CD4-positive, alpha-beta T cell treated with Interleukin-21 for 1 hour (primary cell): ENCODE data around the gene LGR6.
"Not testable (repeated sequence)": the region's sequence is repeated elsewhere in the genome, so short reads cannot be mapped to it uniquely, and the experiment has no call there.

Experiments used
- DNase-seq: peaks from one replicate; pipeline ENCODE4 v3.0.0-alpha.2; 2020

The LGR6 gene

GRCh38 chr1:202227053-202227672 lies 33.6 kb downstream of the LGR6 start:
- DNase-seq = no peak

DNA sequence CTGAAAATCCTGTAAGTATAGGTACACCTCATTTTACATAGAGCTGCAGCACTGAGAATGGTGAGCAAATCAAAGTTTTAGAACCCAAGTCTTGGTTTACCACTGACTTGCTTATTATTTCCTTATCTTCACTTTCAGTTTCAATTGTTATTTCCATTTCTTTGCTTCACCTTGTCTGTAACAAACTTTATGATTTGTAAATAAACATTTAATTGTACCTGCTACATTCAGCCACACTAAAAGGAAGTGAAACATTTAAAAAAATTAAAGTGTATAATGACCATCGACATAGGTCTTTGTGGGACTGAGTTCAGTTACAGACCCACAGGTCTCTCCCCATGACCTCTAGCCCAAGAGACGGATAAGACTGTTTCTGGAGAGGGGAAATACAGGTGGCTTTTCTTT lies 34.4 kb downstream of the LGR6 start:
- DNase-seq = no peak

DNA sequence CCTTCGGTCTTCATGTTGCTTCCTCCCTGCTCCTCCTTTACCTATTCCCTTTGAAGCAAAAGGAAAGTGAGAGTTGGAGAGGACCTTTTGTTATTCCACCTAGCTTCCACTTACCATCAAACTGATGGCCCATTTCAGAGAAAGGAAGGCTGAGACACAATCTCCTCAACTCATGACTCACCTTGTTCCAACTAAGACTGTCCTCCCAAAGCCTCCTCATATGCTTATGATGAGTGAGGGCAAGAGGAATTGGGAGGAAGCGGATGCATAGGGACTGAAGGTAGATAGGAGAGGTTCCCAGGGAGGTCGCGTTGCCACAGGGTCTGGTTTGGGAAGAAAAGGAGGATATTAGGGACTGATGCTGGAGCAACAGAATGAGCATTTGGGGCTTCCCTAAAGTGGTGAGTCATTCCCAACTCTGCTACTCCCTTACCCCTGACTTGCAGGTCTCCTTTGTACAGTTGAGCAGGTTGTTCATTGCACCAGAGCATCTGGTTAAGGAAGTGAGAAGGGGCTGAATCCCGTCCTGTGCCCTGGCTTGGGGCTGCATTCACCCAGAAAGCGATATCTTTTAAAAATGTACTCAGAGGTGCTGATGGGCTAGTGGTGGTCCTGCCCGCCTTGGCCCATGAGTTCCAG lies 35.0 kb downstream of the LGR6 start:
- DNase-seq = no peak

GRCh38 chr1:202229376-202229775 lies 35.8 kb downstream of the LGR6 start:
- no peak for DNase-seq

DNA sequence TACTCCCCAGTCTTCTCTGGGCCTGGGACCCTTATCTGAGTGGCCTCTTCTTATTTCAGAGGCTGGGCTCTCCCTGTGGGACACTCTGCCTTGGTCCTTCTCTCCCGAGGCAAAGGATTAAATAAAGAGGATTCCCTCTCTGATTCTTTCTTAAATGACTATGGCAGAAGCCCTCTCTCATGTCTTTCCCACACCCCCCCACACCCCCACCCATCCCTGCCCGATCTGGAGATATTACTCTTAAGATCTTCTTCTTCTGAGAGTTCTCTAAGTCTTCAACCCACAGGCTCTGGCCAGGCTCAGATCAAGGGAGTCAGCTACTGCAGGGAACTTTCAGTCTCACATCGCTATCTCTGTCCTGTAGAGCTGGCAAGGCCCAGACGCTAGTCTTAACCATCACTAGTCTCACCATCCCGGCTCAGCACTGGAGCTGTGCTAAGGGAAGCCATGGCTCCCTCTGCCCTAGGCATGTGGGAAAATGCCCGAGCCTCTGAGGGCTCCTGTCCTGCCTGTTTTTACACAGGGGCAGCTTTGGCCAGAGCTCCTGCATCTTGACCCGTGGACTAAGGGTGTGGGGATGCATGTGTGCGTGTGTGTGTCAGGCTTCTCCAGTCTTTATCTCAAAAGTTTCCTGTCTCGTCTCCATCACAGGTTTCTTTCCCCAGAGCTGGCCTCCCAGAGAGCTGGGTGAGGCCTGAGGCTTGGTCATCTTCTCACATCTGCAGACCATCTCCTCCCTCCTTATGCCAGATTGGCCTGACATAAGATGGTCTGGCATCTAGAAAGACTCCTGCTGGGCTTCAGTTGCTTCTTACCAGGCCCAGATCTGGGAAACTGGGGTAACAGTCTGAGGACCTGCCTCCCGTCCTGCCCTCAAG lies 36.7 kb downstream of the LGR6 start:
- no peak for DNase-seq

DNA sequence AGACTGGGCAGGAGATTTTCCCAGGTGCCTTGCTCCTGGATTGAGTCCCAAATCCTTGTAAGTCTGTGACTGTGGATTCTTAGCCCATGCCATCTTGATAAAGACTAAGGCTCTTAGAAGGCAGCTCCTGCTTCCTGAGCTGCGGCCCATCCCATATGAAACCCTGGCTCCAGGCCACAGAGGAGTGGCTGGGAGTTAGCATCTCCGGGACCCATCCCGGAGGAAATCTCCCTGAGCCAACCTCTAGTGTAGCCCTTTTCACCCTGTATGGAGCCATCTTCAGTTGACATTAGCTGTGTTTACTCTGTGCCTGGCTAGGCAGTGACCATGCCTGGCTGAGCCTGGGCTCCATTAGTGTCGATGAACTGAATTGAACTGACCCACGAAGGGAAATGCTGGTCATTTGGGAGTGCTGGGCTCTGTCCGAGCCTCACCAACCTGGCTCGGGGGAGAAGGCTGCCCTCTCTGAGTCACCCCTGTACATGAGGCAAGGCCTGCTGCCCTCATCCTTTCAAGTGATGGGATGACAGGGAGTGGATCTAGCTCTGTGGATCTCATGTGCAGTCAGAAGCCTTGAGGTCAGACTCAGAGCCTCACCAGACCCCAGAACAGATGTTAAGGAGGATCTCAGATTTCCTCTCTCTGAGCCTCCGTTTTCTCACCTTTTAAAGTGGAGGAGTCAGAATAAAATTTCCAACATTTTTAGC lies 37.5 kb downstream of the LGR6 start:
- DNase-seq = no peak

DNA sequence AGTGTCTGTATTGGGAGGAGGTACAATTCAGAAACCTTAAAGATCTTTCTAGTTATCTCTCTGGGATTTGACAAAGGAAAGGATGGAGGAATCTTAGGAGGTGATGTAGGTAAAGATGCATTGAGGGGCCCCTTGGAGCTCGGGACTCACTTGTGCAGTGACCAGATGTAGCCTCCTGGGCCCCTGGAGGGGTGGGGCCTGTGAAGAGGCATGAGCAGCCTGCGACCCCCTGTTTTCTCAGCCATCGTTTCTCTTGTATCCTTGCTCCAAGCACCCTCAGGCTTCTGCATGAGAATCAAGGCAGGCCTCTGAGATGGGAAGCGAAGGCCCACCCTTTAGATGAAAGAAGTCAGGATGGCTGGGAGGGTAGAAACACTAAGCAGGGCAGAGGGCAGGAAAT lies 39.6 kb downstream of the LGR6 start:
- no peak for DNase-seq

DNA sequence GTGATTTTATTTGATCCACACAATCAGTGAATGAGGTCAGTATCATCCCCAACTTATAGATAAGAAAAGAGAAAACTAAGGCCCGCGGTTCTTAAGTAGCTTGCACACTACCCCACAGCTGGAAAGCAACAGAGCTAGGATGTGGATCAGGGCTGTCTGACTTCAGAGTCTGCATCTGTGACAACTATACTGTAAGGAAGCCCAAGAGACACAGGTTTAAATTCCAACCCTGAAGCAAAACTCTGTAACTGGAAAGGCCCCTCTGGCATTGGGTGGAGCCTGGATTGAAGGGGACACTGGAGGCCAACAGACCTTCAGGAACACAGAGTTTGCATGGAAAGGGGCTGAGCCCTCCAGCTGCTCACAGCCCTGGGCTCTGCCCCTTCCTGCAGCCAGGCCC lies 40.2 kb downstream of the LGR6 start:
- DNase-seq = no peak

DNA sequence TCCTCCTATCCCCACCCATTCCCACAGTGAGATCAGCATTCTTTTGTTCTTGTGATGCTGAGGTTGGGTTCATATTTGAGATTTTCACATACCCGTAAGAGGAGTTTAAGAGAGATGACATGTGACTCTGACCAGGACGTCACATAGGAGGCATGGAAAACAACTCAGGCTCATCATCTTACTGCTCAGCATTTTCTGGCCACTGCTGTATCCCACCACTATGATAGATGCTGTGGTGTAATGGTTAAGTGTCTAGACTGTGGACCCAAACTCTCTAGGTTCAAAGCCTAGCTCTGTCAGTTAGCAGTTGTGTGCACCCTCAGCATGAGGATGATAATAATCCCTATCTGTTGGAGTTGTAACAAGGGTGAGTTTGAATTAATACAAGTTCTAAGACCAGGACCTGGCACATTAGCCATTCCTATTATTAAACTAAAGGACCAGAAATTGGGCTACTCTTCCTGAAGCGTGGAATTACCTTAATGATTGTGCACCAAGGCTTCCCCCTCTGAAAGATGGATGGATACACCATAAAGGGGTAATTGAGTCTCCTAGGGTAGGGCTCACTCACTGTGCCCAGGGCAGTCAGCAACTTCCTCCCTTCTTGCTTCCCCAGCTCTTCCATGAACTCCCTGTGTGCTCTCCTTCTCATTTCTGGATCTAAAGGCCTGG lies 40.9 kb downstream of the LGR6 start:
- no peak for DNase-seq

DNA sequence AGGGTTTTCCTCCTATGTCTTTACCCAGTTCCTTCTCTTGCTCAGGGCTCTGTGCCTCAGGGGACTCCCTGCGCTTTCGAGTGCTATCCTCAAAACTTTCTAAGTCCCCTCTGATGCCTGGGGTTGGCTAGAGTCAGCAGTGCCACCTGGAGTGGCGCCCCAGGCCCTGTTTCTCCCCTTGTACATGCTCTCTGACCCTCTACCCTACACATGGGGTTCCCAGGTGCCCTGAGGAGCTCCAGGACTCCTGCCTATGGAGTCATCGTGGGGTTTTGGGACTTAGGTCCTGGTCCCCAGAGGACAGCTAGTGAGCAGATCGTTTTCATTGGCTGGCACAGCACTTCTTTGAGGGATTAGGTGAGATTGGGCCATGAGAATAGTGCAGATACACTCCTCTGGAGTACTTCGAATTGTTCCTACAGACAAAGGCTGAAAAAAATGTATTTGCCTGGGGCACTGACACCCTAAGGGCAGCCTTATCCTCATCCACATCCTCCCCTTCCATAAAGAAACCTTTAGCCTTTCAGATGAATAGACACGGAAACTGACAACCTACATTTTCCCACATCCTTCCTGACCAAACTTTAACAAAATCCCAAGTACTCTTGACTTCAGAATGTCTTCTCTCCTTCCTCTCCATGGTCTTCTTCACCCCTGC lies 41.5 kb downstream of the LGR6 start:
- no peak for DNase-seq

DNA sequence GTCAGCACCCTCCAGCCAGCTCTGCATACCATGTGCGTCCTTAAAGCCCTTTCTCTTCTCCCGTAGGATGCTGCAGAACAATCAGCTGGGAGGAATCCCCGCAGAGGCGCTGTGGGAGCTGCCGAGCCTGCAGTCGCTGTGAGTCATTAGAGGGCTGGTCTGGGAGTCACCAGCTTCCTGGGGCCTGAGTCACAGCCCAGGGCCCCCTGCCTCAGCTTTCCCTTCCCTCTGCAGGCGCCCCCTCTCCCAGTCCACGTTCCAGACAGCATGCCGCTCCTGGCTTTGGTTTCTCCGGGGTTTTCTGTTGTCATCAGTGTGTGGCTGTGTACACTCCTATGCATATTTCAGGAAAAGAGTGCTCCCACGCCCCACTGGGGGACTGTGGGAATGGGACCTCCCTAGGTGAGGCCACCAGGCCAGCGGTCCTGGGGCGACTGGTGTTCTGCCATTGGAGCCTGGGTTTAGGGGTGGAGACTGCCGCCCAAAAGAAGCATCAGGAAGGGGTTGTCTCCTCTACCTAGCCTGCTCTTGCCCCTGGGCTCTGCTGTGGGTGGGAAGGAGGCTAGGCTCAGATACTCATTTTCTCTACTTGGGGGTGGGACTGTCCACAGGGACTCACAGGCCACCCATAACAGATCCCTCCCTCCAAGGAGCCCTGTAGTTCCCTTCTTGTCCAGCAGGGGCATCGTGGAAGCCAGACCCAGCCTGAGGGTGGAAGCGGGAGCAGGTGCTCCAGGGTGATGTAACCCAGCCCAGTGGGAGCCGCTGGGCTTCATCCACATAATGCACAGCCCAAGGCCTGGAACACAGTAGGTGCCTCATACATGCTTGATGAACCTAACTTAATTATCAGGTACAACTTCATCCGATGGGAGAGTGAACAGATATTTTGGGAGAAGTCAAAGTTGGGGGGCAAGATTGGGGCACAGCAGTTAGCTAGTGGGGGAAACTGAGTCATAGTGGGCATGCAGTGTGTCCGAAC lies 42.5 kb downstream of the LGR6 start:
- peak; percentile 68 for DNase-seq

DNA sequence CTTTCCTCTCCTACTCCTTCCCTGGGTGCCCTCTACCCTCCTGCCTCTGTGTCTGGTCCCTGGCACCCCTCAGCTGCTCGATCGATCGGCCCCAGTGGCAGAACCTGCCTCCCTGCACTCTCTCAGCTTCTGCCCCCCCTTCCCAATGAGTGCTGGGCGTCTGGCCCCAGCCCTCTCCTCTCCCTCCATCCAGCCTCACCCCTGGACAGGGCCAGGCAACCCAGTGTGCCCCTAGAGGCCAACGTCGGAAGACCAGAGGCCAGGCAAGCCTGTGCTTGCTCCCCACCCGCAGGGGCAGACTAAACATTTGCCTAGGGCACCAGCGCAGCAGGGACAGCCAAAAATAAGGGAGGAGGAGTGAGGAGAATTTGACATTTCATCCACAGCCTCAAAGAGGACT lies 43.5 kb downstream of the LGR6 start:
- peak; percentile 10 for DNase-seq

DNA sequence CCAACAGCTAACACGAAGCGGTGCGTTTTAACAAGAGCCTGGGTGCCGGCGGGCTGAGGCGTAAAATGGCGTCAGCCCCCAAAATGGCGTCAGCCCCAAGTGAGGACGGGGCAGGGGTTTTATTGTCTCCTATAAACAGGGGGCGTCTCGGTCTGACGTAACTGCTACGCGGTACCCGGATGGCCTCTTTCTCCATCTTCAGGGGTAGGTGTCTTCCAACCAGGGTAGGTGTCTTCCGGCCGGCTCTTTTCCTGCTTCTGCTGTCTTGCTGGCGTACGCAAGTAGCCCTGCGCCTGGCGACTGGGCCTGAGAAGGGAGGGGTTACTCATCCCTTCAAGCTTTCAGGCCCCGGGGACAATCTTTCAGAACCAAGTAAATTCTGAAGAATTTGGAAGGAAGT lies 45.3 kb downstream of the LGR6 start:
- DNase-seq = no peak

GRCh38 chr1:202240226-202240625 lies 46.6 kb downstream of the LGR6 start:
- not testable (repeated sequence) for DNase-seq

DNA sequence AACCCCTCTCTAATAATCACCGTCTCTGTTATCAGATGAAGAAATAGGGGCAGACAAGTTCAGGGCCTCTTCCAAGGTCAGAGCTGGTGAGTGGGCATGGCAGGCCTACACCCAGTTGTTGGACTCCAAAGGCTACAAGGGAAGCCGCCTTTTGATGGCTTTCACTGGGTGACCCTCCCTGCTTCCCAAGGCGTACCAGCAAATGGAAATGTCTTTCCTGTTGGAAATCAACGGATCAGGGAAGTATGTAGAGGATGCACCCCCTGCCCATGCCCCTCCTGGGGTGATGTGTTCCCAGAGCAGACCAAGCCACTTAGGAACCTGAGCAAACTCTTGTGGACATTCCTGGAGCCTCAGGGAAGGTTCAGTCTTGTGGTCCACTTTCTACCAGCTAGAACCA lies 47.4 kb downstream of the LGR6 start:
- DNase-seq = no peak

DNA sequence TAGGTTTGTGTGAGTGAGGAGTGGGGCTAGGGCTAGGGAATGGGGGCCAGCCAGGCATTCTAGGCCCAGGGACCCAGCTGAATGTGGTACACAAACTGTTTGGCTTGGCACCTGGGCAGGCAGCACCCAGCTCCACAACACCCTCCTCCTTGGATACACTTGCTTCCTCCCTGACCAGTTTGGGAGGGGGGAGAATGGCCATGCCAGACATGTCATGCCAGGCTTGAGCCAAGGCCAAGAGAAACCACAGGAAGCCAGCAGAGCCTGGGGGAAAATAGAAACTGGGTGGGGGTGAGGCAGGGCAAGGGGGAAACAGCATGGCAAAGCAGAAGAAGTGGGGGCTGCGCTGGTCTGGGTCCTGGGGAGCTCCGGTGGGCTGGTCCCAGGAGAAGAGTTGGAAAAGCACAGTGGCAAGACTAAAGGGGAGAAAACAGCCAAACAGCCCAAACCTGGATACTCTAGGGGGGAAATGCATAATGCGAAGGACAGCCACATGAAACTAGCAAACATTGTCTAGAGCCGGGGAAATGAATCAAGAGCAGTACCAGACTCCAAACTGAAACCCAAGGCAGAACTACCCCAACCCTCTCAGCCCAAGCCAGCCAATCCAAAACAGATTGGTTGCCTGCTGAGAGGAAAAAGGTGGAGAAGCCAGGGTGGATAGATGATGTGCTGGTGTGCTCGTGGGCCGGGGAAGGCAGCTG lies 47.9 kb downstream of the LGR6 start:
- no peak for DNase-seq

DNA sequence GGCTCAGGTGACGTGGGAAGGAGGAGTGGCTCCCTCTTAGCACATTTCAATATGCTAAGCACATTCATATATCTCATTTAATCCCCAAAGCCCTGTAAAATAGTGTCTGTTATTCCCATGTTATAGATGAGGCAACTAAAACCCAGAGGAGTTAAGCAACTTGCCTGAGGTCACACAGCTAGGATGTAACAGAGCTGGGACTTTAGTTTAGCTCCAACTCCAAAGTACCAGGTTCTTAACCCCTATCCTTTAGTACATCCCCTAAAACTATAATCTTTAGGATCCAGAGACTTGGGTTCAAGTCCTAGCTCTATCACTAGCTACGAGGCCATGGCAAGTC lies 48.5 kb downstream of the LGR6 start:
- DNase-seq = no peak

DNA sequence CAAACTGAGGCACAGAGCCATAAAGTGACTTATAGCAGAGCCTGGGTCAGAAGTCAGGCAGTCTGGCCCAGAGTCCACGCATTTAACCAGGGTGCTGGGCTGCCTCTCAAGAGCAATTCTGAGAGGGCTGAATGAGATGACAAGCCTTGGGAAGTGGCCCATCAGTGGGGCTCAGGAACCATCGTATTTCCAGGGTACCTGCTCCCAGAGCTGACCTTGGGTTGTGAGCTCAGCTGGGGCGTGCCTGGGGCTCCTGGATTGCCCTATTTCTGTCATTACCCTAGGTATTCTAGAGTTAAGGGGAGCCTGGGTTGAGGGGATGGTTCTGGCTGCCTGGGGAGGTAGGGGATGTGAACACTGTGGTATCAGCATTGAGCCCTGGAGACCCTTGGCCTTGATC lies 49.4 kb downstream of the LGR6 start:
- DNase-seq = no peak

DNA sequence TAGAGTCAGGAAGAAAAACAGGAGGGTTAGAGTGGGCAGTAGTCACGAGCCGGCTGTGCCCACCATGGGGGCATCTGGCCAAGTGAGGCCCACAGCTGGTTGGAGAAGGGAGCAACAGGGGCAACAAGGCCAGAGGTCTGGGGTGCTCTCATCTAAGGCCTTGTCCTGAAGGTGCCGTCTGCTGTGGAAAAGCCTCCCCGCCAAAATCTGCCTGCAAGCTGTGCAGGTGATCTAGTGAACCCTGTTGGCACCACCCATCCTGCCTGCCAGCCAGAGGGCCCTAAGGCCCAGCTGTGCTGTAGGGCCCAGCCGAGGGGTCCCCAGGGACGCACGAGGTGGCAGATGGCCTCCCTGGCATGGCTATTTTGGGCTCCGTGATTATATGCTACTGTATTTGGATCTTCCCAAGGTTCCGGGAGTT lies 51.3 kb downstream of the LGR6 start:
- DNase-seq = no peak

GRCh38 chr1:202245391-202245790 lies 51.8 kb downstream of the LGR6 start:
- DNase-seq = no peak

DNA sequence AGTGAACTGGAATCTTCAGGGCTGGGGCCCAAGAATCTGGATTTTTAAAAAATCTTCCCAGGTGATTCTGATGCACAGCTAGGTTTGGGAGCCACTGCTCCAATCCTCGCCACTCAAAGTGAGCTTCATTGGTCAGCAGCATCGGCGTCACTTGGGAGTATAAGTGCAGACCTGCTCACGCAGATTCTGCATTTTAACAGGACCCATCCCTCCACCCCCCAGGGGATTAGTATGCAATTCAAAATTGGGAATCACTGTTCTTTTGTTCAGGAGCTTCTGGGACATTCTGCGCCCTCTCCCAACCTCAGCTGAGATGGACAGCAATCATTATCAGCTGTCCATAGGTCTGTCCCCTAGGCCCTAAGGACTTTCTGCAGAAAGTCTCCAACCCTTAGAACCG lies 53.5 kb downstream of the LGR6 start:
- DNase-seq = no peak
